ENCODE results near the gene EFEMP2. TPM values are rescaled to one million over a fixed set of nuclear protein-coding genes. Genes with fewer than 3 reads are reported as not detected.
A peak's percentile ranks its signal among the peaks of the same experiment; 100 is the strongest.

Gene EFEMP2
- total RNA-seq, 1 donor from 2014 or later: 38.0 TPM

GRCh38 chr11:65866509-65867283, 5.9 kb downstream of the EFEMP2 start:
- no peak for TF ChIP-seq CTCF (conservative IDR thresholded peaks at IDR 0.05)
- DNase-seq (ENCODE audit: low read depth, low spot score): no peak
- Mint-ChIP-seq H3K9me3 (no peaks in the 10 kb centered on the region), H3K27ac (ENCODE audit: unreplicated experiment) (peak overlapping the region; percentile 19), H3K4me1 (peaks cover 34% of the 10 kb centered on the region), H3K36me3 (ENCODE audit: low read depth) (peaks cover 8% of the 10 kb centered on the region), H3K4me3 (peak overlapping the region; percentile 82), H3K27me3 (ENCODE audit: low read depth) (no peaks in the 10 kb centered on the region)

- TF ChIP-seq CTCF (conservative IDR thresholded peaks at IDR 0.05): no peak
- DNase-seq (ENCODE audit: low read depth, low spot score): no peak
- Mint-ChIP-seq H3K36me3 (ENCODE audit: low read depth) (peaks cover 8% of the 10 kb centered on the region), H3K4me3 (peak overlapping the region; percentile 23), H3K9me3 (no peaks in the 10 kb centered on the region), H3K4me1 (peaks cover 37% of the 10 kb centered on the region), H3K27ac (ENCODE audit: unreplicated experiment) (no peak overlapping the region), H3K27me3 (ENCODE audit: low read depth) (no peaks in the 10 kb centered on the region)
Measured at GRCh38 chr11:65865550-65866172, 6.9 kb downstream of the EFEMP2 start.

- Mint-ChIP-seq H3K27me3 (ENCODE audit: low read depth) (no peaks in the 10 kb centered on the region), H3K4me3 (peak overlapping the region; percentile 49), H3K36me3 (ENCODE audit: low read depth) (peaks cover 8% of the 10 kb centered on the region), H3K27ac (ENCODE audit: unreplicated experiment) (no peak overlapping the region), H3K4me1 (peaks cover 34% of the 10 kb centered on the region), H3K9me3 (no peaks in the 10 kb centered on the region)
- TF ChIP-seq CTCF (conservative IDR thresholded peaks at IDR 0.05): no peak
- DNase-seq (ENCODE audit: low read depth, low spot score): no peak
Measured at GRCh38 chr11:65864706-65865471, 7.7 kb downstream of the EFEMP2 start.

GRCh38 chr11:65863889-65864705, 8.5 kb downstream of the EFEMP2 start:
- H3K36me3 Mint-ChIP-seq (ENCODE audit: low read depth): peaks cover 8% of the 10 kb centered on the region
- peaks cover 34% of the 10 kb centered on the region for H3K4me1 Mint-ChIP-seq
- no peaks in the 10 kb centered on the region for H3K27me3 Mint-ChIP-seq (ENCODE audit: low read depth)
- H3K9me3 Mint-ChIP-seq: no peaks in the 10 kb centered on the region
- peak overlapping the region; percentile 38 for H3K4me3 Mint-ChIP-seq
- H3K27ac Mint-ChIP-seq (ENCODE audit: unreplicated experiment): no peak overlapping the region
- DNase-seq (ENCODE audit: low read depth, low spot score): no peak
- no peak for TF ChIP-seq CTCF (conservative IDR thresholded peaks at IDR 0.05)
